ENCODE data around the gene UBL7. TPM values are rescaled to one million over a fixed set of nuclear protein-coding genes. Genes with fewer than 3 reads are reported as not detected.
A peak's percentile ranks its signal among the peaks of the same experiment; 100 is the strongest.

The UBL7 gene
- polyA plus RNA-seq, 1 donor from 2014 or later: 70.7 TPM

GRCh38 chr15:74441248-74441941, 19.6 kb downstream of the UBL7 start:
- Histone ChIP-seq H3F3A (ENCODE audit: insufficient read depth, low read length, poor library complexity, severe bottlenecking) (no peaks in the 10 kb centered on the region), H3K9ac (ENCODE audit: low read length) (no peak overlapping the region), H3K36me3 (ENCODE audit: insufficient read depth, low read length) (no peaks in the 10 kb centered on the region), H3K4me3 (ENCODE audit: low read length) (no peak overlapping the region), H2AFZ (ENCODE audit: low read depth, low read length) (no peak overlapping the region), H3K27ac (ENCODE audit: low read length) (no peak overlapping the region), H3K27me3 (ENCODE audit: insufficient read depth, low read depth, low read length) (no peaks in the 10 kb centered on the region), H3K4me2 (ENCODE audit: low read length) (no peak overlapping the region), H3K79me2 (replicated peaks; ENCODE audit: insufficient read depth, low read length) (no peaks in the 10 kb centered on the region), H4K20me1 (ENCODE audit: insufficient read depth) (no peaks in the 10 kb centered on the region), H3K9me2 (ENCODE audit: insufficient read depth, low read length) (no peaks in the 10 kb centered on the region), H3K9me3 (ENCODE audit: low read length) (no peaks in the 10 kb centered on the region)
- TF ChIP-seq, protein P1, sequence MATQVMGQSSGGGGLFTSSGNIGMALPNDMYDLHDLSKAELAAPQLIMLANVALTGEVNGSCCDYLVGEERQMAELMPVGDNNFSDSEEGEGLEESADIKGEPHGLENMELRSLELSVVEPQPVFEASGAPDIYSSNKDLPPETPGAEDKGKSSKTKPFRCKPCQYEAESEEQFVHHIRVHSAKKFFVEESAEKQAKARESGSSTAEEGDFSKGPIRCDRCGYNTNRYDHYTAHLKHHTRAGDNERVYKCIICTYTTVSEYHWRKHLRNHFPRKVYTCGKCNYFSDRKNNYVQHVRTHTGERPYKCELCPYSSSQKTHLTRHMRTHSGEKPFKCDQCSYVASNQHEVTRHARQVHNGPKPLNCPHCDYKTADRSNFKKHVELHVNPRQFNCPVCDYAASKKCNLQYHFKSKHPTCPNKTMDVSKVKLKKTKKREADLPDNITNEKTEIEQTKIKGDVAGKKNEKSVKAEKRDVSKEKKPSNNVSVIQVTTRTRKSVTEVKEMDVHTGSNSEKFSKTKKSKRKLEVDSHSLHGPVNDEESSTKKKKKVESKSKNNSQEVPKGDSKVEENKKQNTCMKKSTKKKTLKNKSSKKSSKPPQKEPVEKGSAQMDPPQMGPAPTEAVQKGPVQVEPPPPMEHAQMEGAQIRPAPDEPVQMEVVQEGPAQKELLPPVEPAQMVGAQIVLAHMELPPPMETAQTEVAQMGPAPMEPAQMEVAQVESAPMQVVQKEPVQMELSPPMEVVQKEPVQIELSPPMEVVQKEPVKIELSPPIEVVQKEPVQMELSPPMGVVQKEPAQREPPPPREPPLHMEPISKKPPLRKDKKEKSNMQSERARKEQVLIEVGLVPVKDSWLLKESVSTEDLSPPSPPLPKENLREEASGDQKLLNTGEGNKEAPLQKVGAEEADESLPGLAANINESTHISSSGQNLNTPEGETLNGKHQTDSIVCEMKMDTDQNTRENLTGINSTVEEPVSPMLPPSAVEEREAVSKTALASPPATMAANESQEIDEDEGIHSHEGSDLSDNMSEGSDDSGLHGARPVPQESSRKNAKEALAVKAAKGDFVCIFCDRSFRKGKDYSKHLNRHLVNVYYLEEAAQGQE (IDR thresholded peaks at IDR 0.05; ENCODE audit: borderline replicate concordance): no peak
- TF ChIP-seq TAF1 (IDR thresholded peaks at IDR 0.05; ENCODE audit: low read depth) (no peak), POLR2AphosphoS5 (IDR thresholded peaks at IDR 0.05) (no peak), MXI1 (conservative IDR thresholded peaks at IDR 0.05; ENCODE audit: poor library complexity, severe bottlenecking) (no peak), EZH2 (IDR thresholded peaks at IDR 0.05; ENCODE audit: borderline replicate concordance, insufficient read depth, low read length, poor library complexity, severe bottlenecking) (no peak), RAD21 (conservative IDR thresholded peaks at IDR 0.05) (no peak), SMC3 (conservative IDR thresholded peaks at IDR 0.05; ENCODE audit: poor library complexity) (no peak), EP300 (conservative IDR thresholded peaks at IDR 0.05; ENCODE audit: poor library complexity, severe bottlenecking) (no peak)
- TF ChIP-seq, protein P2, sequence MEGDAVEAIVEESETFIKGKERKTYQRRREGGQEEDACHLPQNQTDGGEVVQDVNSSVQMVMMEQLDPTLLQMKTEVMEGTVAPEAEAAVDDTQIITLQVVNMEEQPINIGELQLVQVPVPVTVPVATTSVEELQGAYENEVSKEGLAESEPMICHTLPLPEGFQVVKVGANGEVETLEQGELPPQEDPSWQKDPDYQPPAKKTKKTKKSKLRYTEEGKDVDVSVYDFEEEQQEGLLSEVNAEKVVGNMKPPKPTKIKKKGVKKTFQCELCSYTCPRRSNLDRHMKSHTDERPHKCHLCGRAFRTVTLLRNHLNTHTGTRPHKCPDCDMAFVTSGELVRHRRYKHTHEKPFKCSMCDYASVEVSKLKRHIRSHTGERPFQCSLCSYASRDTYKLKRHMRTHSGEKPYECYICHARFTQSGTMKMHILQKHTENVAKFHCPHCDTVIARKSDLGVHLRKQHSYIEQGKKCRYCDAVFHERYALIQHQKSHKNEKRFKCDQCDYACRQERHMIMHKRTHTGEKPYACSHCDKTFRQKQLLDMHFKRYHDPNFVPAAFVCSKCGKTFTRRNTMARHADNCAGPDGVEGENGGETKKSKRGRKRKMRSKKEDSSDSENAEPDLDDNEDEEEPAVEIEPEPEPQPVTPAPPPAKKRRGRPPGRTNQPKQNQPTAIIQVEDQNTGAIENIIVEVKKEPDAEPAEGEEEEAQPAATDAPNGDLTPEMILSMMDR (IDR thresholded peaks at IDR 0.05; ENCODE audit: poor library complexity, severe bottlenecking): no peak

GRCh38 chr15:74438721-74439316, 22.1 kb downstream of the UBL7 start:
- H3K27me3 ChIP-seq (ENCODE audit: insufficient read depth, low read depth, low read length): no peaks in the 10 kb centered on the region
- TF ChIP-seq EZH2 (IDR thresholded peaks at IDR 0.05; ENCODE audit: borderline replicate concordance, insufficient read depth, low read length, poor library complexity, severe bottlenecking): no peak
- TF ChIP-seq EP300 (conservative IDR thresholded peaks at IDR 0.05; ENCODE audit: poor library complexity, severe bottlenecking): no peak
- no peak for TF ChIP-seq MXI1 (conservative IDR thresholded peaks at IDR 0.05; ENCODE audit: poor library complexity, severe bottlenecking)
- TF ChIP-seq, protein P2 (IDR thresholded peaks at IDR 0.05; ENCODE audit: poor library complexity, severe bottlenecking): peak; percentile 93
- TF ChIP-seq, protein P1 (IDR thresholded peaks at IDR 0.05; ENCODE audit: borderline replicate concordance): no peak
- TF ChIP-seq TAF1 (IDR thresholded peaks at IDR 0.05; ENCODE audit: low read depth): no peak
- TF ChIP-seq RAD21 (conservative IDR thresholded peaks at IDR 0.05): peak; percentile 86
- TF ChIP-seq POLR2AphosphoS5 (IDR thresholded peaks at IDR 0.05): no peak
- TF ChIP-seq SMC3 (conservative IDR thresholded peaks at IDR 0.05; ENCODE audit: poor library complexity): peak; percentile 97
- no peaks in the 10 kb centered on the region for H3K9me3 ChIP-seq (ENCODE audit: low read length)
- H3K9ac ChIP-seq (ENCODE audit: low read length): no peak overlapping the region
- H3K79me2 ChIP-seq (replicated peaks; ENCODE audit: insufficient read depth, low read length): no peaks in the 10 kb centered on the region
- H3K4me3 ChIP-seq (ENCODE audit: low read length): no peak overlapping the region
- no peak overlapping the region for H3K4me2 ChIP-seq (ENCODE audit: low read length)
- no peak overlapping the region for H2AFZ ChIP-seq (ENCODE audit: low read depth, low read length)
- no peaks in the 10 kb centered on the region for H3K36me3 ChIP-seq (ENCODE audit: insufficient read depth, low read length)
- no peaks in the 10 kb centered on the region for H3F3A ChIP-seq (ENCODE audit: insufficient read depth, low read length, poor library complexity, severe bottlenecking)
- no peaks in the 10 kb centered on the region for H3K9me2 ChIP-seq (ENCODE audit: insufficient read depth, low read length)
- H4K20me1 ChIP-seq (ENCODE audit: insufficient read depth): no peaks in the 10 kb centered on the region
- H3K27ac ChIP-seq (ENCODE audit: low read length): no peak overlapping the region

Measured in neural cell (in vitro differentiated cells).